A673 (cell line): ENCODE results near the gene ROS1.

Experiments
- CTCF ChIP-seq: fragments of 300-800, 200-600 bp; sonication (generic); conservative IDR thresholded peaks from 2 replicates; pipeline ENCODE4 v1.5.1; 2017; ENCODE audit warnings: low read depth, mild to moderate bottlenecking, antibody characterized with exemption, low read length, moderate library complexity, mixed read lengths
- EZH2 ChIP-seq: fragments of 200-600 bp; sonication (generic); IDR thresholded peaks from 2 replicates; pipeline ENCODE4 v1.6.1; 2017; ENCODE audit warnings: borderline replicate concordance, low read depth, mild to moderate bottlenecking, mixed read lengths, antibody characterized with exemption, low read length; ENCODE audit not compliant: poor library complexity, severe bottlenecking

GRCh38 chr6:117371492-117371891 is 54.2 kb downstream of the ROS1 start:
- TF ChIP-seq CTCF (no peak), EZH2 (no peak)
